GM10847 (cell line): ENCODE results near the gene CPEB3.

Experiments used
- POLR2A ChIP-seq: IDR thresholded peaks from 2 replicates; pipeline ENCODE4 v1.6.1; 2011; ENCODE audit not compliant: insufficient read length; ENCODE audit errors: extremely low read depth

The CPEB3 gene

DNA sequence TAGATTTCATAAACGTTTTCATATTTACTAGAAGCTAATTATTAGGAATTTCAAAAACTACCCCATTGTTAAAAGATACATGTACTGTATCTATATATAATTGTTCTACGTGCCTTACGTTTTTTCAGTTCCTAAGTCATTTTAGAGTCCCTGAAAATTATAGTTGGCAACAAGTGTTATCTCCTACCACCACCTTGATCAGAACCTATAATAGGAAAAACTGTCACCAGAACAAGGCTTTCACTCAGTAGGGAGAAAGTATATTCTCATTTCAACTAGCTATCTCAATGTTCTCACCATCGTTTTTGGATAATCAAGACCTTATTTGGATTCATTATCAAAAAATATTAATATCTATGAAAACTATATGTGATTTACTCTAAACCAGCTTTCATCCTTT, 107.7 kb downstream of the CPEB3 start:
- no peak for TF ChIP-seq POLR2A

DNA sequence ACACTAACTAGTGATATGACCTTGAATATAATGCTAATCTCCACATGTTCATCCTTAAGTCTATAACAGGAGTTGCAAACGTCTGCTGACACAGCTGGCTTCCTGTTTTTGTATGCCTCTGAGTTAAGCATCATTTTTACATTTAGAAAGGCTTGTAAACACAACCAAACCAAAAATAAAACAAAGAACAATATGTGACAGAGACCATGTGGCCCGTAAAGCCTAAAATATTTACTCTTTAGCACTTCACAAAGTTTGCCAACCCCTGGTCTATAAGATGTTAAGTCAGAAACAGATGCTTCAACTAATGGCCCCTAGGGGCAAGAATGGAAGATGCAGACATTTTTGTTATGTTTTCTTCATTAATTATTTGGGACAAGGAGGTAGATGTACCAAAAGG, 109.3 kb downstream of the CPEB3 start:
- TF ChIP-seq POLR2A, result no peak

DNA sequence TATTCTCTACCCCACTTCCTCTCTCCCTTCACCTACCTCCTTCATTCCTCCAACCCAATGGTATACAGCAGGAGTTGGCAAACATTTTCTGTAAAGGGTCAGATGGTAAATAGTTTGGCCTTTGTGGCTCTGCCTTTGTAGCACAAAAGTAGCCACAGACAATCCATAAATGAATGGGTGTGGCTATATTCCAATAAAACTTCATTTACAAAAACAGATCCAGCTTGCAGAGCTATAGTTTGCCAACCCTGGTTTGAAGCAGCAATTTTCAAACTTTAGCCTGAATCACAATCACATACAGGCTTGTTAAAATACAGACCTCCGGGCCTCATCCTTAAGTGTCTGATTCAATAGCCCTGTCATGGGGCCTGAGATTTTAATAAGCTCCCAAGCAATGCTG, 110.5 kb downstream of the CPEB3 start:
- TF ChIP-seq POLR2A, result no peak

DNA sequence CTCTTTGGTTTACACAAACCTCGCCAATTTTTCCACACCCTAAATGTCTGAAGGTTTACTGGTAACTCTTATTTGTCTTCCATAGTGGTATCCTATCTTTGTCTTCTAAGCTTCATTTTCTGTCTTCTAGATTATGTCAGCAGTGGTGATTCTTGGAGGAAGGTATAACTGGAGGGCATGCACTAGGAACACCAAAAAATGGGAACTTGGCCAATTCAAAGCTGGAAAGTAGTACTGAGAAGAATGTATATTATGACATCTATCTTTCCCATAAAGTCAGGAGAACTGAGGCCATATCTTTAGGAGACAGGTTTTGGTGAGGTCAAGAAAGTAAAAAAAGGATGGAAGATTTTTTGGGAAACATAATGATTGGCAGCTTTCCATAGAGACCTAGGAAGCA, 113.3 kb downstream of the CPEB3 start:
- no peak for TF ChIP-seq POLR2A

DNA sequence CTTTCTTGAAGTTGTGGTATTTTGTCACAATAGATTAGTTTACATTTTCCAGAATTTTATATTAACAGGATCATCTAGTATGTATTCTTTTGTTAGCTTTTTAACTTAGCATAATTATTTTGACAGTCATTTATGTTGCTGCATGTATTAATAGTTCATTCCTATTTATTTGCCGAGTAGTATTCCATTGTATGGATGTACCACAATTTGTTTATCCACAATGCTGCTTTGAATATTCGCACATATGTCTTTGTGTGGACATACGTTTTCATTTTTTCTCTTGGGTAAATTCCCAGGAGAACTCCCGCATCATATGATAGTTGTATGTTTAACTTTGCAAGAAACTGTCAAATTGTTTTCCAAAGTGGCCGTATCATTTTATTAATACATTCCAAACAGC, 115.7 kb downstream of the CPEB3 start:
- no peak for TF ChIP-seq POLR2A

DNA sequence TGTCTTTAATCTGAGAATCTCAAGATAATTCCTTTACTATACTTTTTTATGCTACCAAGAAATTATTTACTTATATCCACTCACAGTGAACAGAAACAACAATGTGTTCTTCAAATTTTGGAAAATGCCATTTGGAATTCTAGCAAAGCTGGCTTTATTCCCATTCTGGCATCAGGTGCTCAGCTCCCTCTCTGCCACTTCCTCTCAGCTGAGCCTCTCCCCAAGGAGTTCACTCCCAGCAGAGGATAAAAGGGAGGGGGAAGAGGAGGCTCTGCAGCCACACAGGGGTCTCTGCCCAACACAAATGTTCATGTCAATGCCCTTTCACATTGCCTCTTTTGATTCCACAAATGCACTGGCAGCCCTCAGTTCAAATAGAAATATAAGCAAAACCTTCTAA, 116.9 kb downstream of the CPEB3 start:
- no peak for TF ChIP-seq POLR2A

DNA sequence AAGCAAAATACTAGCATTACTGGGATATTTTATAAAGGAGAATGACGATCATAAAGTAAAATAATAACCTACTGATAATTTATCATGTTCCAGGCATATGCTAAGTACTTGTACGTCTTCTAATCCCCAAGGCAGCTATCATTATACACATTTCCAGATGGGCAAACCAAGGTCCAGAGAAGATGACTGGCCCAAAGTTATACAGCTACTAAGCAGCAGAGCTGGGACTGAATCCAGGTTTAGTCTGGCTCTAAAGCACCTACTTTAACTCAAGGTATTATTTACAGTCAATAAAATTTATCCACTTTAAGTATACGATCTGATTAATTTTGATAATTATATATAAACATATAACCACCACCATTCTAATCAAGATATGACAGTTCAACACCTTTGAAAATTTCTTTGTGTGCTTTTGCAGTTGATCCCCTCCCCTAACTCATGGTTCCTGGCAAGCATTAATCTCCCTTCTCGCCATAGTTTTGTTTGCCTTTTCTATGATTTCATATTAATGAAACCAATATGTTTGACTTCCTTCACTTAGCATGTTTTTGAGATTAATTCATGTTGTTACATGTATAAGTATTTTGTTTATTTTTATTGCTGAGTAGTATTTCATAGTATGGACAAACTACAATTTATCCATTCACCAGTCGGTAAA, 126.7 kb downstream of the CPEB3 start:
- TF ChIP-seq POLR2A, result no peak

DNA sequence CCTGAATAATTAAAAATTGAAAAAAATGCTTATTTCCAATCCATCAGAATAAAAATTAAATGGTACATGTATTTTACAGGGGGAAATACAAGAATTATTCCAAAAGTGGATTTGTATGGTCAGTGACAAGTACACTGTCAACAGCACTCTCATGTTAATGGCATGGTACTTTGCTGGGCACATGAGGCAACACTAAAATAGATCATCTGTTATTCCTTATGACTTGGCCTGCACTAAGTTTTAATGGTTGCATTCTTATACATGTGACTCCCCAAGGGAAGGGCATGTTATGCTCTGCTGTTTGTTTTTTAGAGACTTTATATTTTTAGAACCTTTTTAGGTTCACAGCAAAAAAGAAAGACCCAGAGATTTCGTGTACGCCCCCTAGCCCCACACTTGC, 128.3 kb downstream of the CPEB3 start:
- TF ChIP-seq POLR2A, result no peak

DNA sequence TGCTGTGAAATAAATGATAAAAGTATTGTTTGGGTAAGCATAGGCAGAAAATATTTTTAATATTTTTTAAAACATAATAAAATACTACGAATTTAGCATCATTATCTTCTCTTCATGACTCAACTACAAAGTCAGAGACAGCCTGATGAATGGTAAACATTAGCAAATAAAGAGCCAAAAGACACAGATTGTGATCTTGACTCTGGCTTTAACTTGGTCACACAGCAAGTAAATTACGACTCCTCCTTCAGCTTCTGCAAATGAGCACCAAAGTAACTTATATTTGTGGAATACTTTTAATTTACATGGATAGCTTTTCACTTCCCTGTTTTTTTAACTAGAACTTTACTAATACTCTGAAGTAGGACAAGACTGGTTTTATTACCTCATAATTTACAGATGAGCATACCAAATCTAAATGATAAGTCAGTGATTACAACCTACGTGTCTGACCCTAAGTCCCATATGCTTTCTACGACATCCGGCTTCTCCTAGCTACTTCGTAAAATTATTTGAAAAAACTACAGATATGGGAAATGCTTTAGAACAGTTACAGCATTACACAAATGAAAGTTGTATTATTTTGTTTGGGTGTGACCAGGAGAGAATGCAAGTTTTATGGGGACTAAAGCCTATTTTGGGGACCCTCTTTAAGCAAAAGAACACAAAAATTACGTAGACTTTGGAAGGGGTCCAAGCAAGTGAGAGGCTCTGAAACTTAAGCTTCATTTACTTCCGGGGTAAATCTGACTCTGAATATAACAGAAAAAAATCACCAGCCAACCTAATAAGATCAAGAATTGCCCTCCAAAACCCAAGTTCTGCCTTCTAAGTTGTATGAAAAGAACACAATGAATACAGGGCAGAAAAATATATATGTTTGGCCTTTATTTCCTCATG, 133.8 kb downstream of the CPEB3 start:
- TF ChIP-seq POLR2A, result no peak

DNA sequence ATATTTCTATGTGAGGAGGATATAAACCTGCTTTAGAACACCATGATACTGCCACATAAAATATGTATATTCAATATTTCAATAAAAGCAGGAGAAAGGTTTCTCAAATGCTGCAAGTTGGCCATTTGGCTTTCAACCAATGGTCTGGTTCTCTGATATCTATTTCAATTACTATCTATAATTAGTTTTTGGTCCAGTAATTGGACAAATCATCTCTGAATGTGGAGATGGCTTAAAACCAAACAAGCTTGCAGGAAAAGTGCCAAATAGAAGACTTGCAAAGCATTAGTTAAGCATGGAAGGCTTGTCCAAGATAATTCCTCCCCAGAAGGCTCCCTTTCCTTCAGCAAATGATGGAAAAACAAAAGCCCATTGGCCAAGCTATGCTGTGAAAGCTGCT, 140.1 kb downstream of the CPEB3 start:
- TF ChIP-seq POLR2A, result no peak

DNA sequence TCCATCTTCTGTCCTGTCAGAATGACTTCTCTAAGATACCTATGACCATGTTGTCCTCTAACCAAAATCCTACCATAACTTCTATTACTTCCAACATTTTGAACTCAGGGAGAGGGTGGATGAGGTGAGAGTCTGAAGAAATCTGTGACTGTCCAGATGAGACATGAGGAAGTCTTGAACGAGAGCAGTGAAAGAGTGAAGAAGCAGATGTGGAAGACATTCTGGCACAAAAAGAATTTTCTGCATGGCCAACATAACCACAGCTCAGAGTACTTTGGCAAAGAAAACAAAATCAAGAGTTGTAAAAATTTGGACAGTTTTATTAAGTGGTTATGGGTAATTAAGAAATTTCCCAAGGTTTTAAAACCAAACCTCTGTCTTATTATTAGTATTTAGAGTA, 141.6 kb downstream of the CPEB3 start:
- no peak for TF ChIP-seq POLR2A

DNA sequence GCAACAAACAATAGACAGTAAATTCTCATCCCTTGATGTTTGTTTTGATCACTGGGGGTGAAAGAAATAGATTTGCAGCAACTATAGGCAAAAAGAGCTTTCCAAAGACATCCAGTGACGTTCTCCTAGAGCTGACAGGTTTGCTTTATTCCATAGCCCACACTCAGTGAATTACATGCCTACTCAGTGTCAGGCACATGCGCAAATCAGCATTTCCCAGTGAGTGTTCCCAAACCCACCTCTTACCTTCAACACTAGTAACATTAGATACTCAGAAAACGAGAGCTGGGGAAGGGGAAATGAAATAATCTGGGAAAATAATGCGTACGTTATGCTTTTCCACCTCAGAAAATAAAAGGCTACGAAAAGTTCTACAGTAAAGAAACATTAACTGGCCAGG, 144.1 kb downstream of the CPEB3 start:
- no peak for TF ChIP-seq POLR2A

DNA sequence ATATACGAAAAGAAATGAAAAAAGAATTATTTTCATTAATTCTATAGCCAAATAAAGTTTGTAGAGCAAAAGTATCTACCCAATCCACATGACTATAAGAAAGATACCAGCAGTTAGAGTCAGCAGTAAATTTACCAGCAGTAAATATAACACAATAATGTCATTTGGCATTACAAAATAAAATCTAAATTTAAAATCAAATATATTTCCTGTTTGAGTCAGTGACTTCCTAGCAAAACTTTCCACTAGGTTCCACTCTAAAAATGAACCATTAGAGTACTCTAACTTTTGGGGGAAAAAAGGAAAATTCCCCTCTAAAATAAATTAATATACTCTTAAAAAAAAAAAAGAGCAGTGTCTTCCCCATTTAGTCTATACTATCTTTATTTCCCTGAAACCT, 144.8 kb downstream of the CPEB3 start:
- no peak for TF ChIP-seq POLR2A

DNA sequence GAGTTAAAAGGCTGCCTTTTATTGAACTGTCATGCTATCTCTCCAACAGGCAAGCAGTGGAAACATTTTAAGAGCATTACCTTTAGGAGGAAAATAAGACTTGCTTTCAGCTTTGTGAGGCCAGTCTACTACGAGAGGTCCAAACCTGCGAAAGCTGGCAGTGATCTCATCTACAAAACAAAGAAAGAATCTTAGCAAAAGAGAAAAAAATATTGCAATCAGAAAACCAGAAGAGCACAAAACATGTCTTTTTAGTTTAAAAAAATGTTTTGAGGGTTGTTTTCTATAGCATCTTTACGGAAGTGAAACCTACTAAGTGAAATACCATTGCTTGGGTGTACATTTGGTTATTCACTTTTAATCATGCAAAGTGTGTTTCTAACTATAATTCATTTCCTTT, 147.9 kb downstream of the CPEB3 start:
- no peak for TF ChIP-seq POLR2A

DNA sequence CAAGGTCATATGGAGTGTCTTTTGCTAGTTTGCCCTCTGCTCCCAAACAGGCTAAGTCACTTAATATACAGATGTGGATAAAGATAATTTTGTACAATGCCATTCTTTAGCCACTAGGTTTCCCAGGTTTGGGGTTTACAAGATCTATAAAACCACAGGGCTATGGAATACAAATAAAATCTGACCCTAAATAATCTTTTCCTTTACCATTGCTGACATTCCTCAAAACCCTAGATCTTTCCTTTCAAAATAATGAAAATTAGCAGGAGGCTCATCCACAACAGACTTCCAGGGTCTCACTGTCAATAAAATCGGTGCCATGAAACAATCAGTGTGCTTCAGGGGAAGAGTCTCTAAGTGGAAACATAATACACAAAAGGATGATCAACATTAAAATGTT, 148.4 kb downstream of the CPEB3 start:
- TF ChIP-seq POLR2A, result no peak

DNA sequence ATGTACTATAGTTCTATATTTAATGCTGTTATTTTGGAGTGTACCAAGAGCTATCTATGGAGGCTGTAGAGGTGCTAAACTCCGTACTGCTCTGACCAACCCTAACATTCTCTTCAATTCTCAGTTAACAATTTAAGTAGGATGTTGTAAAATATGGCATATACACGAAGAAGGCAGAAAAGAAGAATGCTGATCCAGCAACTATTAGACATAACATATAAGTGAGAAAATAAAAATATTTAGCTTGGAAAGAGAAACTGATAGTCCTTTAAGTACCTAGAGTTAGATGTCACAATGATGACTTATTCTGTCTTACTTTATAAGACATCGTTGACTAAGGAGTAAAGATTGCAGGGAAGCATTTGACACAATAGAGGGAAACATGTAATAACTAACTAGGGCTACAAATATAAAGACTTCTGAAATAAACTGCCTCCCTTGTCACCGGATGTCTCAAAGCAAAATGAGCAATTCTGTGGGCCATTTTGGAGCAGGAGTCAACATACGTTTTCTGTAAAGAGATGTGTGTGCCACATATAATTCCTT, 159.5 kb downstream of the CPEB3 start:
- no peak for TF ChIP-seq POLR2A
